Retina (tissue), 1 donor: ENCODE data around the gene CDK5RAP2.
A peak's percentile ranks its signal among the peaks of the same experiment; 100 is the strongest.

ENCODE experiments used
- DNase-seq: peaks from one replicate; pipeline ENCODE4 v3.0.0-alpha.2; 2016

Gene CDK5RAP2

DNA sequence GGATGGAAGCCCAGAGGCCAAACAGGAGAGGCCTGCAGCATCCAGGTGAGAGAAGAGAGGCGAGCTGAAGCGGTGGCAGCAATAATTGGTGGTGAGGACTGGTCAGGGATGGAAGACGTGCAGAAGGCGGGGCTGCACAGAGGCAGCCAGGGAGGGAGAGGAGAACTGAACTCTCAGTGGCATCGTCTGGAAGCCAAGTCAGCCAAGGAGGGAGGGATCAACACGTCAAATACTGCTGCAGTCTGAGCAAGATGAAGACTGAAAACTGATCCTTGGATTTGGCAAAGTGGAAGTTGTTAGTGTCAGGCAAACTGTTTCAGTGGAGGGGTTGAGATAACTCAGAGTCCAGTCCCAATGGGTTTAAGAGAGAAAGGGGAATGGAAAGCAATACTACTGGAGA is 145.4 kb downstream of the CDK5RAP2 start:
- DNase-seq = no peak

DNA sequence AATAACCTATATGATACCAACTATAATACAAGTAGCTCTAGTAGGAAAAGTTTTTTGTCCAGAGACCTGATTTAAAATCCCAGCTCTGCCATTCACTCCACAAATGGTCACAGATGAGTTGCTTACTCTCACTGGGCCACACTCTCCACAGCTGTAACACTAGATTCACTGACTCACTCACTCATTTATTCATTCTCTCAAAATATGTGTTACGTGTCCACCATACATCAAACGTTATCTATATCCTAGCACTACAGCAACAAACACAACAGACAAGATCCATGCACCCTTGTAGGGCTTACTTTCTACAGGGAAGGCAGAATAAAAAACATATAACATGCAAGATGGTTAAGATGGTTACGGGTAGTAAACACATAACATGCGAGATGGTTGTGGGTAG is 146.3 kb downstream of the CDK5RAP2 start:
- DNase-seq = no peak

DNA sequence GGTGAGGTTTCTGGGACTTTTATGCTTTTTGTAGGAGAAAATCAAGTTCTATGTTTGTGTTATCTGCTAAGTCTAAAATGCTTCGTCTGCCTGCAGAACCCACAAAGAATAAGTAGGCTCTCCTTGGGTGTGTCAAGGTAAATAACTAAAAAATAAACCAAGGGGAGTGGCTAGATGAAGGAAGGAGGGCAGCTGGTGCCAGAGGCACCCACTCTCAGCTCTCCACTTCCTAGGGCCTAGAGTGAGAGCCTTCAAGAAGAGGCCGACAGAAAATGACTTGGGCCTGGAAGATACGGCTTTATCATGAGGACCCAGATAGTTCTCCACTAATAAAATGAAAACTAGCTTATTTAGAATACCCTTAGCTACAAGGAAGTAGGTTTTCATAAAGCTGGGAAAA is 147.4 kb downstream of the CDK5RAP2 start:
- no peak for DNase-seq

DNA sequence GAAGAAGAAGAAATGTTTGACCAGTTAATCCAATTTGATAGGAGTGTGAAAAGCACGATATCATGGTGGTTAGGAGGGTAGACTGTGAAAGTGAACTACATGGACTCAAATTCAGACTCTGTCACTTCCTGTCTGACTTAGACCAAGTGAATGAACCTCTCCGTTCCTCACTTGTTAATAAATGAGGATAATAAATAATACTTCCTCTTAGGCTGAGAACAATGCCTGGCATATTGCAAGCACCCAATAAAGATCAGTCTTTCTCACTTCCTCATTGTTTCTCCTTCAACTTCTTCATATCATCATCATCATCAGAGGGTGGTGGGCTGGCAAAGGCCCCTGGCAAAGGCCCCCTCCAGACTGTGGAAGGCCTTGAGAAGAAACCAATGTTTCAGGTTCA is 148.7 kb downstream of the CDK5RAP2 start:
- DNase-seq = no peak

DNA sequence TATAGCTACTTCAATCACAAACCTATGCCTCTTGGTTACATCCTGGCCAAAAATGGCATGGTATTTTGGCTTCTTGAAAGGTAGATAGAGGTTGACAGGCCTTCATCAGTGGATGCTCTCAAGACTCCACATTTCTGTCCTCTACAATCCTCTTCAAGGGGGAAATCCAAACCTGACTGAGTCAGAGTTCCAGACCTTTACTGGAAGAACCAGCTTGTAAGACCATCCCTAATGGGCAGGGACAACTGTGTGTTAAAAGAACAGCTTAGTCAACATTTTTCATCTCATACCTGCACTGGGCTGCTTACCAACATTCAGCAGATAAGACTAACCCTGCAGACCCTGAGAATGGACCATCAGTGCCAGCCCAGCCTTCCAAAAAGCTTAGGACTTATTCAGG is 155.7 kb downstream of the CDK5RAP2 start:
- no peak for DNase-seq

DNA sequence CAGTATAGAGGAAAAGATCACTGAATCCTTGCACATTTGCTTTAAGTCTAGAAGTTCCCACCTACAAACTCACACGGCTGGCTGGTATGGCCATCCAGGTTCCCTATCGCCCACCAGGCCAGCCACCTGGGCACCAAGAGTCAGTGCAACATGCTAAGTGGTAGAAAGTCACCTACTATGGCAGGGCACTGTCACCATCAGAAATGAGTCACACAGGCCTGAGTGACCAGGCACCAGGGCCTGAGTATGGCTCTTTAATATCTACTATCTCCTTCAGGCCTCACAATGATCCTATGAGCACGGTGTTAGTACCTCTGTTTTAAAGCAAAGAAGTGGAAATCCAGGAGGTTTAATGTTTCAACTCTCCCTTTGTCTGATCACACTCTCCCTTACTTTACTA is 156.2 kb downstream of the CDK5RAP2 start:
- DNase-seq = no peak

DNA sequence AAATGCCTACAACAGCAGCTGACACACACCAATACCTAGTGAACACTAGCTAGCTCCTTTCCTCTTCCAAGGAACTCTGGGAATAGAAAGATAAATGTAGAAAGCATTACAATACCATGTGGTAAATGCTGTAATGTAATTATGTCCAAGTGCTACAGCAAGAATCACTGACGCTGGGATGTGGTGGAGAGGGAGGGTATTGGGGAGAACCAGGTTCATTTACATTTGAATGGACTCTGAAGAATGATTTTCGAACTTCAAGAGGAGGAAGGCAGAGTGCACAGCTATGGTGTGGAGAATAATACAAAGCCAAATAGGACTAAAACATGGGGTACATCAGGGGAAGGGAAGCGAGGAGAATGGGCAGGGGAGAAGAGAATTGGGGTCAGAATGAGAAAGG is 158.0 kb downstream of the CDK5RAP2 start:
- DNase-seq = no peak

DNA sequence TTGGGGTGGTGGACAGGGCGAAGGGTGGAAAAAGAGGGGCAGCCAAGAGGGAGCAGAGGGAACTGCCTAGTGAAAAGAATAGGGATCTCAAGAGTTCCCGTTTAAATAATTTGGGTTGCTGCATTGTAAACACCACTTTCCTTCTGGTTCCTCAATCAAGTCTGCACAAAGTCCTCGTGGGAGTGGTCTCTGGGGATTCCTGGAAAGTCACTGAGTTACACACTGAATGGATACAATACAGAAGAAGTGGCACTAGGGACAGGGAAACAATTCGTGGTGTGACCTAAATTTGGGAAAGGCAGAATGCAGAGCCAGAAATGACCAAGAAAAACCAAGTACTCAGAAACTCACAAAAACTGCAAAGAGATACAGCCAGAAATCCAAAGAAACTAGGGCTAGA is 161.7 kb downstream of the CDK5RAP2 start:
- no peak for DNase-seq

DNA sequence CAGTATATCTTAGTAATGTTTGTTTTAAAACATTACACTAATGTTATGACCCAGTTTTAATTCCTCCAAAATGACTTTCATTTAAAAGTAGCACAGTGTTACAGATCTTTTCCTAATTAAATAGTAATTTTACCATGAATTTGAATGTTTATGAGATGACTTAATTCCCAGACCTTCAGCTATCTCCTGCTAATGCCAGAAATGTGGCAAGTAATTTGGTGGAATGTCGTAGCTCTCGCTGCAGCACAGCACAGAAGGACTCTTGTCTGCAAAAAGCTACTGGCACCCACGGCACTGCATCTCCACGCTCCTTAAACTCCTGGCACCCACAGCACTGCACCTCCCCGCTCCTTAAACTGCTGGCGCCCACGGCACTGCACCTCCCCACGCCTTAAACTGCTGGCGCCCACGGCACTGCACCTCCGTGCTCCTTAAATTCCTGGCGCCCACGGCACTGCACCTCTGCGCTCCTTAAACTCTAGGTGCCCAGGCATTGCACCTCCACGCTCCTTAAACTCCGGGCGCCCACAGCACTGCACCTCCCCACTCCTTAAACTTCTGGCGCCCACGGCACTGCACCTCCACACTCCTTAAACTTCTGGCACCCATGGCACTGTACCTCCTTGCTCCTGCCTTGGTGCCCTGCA is 163.1 kb downstream of the CDK5RAP2 start:
- no peak for DNase-seq

DNA sequence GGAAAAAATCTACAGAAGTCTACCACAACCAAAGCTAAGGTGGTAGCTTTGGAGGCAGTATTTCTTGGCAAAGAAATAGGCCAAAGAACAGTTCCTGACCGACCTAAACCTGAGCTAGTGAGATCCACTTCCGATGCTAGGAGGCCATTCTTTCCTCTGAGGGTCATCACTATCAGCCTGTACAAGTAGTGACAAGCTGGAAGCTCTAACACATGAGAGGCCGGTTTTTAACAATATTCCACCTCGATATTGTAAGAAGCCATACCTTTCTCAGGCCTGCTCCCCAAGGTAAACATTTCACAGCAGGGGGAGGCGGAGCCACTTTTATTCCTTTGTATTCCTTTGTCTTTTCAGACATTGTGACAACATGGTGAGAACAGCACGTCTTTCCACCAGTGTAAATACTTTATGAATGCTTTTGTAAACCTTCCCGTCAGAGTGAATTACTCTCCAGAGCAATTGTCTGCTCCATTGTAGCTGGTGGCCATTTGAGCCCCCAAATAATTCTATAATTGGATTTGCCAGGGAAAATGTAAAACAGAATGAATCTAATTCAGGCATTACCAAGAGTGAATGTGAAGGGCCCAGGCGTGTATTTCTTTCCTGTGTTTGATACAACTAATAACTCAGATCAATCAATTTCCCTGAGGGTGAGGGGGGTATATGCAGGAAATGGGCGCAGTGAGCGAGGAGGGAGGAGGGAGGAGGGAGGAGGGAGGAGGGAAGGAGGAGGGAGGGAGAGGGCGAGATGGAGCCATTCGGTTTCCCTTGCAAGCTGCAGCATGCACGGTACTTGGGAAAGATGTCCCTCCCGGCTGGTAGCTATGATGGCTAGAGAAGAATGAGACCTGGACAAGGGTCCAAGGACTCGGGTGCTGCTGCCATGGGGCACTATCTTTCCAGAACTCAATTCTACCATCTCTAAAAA is 166.6 kb downstream of the CDK5RAP2 start:
- peak; percentile 52 for DNase-seq

DNA sequence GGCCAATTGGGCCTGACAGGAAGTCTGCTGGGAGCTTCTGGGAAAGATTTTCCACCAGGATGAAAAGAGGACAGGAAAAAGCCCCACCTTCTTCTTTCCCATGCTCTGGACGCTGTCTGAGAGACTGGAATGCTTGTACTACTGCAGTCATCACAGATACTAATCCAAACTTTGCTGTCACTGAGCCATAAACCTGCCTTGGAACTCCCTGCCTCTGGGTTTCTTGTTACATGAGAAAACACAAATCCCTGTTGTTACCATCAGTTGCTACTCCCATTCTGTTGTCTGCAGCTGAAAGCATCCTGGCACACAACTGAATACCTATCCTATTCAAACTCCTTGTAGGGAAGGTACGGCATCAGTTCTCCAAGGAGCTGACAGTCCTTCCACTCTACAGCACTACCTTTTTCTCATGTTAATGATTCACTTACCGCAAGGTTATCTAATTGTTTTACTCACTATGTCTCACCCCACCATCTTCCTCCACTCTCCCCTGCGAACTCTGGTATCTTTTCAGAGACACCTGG is 167.5 kb downstream of the CDK5RAP2 start:
- no peak for DNase-seq

DNA sequence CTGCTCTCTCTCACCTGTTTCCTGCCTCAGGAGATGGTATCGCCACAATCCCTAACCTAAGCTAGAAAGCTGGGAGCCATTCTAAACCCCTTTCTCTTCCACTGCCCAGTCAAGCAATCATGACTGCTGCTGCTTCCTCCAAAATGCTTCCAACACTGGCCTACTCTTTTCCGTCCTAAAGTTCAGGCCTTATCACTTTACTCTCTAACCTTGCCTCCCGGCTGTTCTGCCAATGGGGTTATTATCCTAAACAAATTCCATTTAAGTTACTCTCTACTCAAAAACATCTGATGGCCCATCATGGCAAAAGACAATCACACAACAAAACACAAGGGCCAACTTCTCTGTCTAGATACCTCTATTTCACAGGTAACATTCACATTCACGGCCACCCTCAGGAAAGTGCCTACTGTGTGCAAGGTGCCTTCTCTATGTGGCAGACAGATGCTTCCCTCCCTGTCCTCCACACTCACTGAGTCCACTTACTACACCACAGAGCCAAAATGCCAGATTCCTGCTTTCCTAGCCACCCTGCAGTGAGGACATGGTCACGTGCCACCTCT is 168.0 kb downstream of the CDK5RAP2 start:
- no peak for DNase-seq

DNA sequence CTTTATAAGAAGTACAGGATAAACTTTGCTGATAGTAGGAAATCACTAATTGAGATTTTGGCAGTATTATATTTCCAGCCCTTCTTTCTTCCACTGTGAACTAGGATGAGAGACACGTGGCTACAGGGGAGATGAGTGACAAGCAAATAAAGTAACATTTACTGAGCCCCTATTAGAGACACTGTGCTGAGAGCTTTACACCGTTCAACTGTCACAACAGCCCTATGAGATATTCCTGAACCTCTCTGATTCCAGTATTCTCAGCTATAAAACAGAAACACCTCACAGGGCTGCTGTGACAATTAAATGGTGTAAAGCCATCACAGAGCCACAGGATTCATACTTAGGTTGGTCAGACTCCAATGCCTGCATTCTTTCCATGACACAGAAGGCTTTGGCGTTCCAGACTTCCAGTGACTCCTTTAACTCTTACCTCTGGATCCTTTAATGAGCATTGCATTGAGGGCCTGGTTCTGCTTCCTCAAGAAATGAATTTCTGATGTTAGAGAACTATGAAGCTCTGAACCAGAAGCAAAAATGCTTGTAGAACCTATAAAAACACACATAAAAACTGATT is 169.0 kb downstream of the CDK5RAP2 start:
- DNase-seq = no peak

DNA sequence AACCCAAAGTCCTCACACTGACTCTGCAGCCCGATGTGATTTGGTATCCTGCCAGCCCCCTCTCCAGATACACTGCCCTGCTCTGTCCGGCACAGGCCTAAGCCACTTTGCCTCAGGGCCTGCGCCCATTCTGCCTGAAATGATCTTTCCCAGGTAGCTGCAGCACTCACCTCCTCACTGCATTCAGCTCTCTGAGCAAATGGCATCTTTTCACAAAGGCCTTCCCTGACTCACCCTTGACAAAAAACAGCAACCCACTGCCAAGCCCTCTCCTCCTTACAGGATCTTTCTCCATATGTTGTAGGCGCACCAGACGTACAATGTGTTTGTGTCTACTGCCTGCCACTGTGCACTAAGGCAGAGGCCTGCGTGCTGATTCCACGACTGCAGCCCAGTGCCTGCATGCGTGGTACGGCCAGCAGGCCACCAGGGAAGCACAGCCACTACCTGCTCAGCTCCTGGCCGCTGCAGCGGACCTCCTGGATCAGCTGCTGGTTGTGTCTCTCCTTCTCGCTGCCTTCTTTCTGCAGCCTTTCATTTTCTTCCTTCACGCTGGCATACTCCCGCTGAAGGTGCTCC is 171.2 kb downstream of the CDK5RAP2 start:
- no peak for DNase-seq

DNA sequence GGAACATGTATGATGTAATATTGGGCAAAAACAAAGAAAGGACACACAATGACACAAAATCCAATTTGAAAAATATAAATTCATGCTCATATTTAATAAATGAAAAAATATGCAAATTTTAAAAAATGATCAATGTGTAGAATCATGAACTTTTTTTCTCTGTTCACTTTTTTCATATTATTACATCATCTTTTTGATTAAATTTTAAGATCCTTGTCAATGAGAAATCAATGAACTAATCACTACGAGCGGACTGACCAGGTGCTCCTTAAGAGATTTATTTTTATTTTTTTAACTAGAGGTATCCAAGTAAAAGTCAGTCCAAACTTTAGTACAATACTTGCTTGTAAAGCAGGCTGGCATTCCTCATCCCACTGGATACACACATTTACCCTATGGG is 174.1 kb downstream of the CDK5RAP2 start:
- no peak for DNase-seq

DNA sequence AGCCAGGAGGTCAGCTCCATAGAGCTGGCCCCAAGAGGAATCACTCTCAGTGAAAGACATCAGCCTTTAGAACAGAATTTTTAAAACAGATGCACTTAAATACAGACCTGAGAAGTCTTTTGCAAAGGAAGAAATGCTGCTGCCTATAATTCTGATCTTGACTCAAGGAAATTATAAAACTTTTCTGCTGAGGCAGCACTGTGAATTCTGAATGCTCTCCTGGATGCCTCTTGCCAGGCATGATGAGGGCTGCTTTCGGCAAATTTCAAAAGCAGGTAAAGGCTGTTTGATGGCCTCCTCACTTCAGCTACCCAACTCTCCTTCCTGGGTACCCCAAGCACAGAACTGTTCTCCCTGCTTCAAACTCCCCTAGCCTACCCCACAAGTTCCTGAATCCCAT is 174.8 kb downstream of the CDK5RAP2 start:
- no peak for DNase-seq

DNA sequence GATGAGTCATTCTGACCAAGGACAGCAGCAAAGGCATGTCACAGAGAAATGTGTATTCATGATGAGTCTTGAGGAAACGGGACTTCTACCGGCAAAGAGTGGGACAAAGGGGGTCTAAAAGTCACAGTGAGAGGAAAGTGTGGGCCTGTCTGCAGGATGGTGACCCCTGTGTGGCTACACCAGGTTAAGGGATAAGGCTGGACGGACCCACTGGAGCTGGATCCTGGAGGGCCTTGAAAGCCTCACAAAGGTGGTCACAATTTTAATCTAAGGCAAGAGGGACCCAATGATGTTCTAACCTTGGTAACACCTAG is 176.5 kb downstream of the CDK5RAP2 start:
- no peak for DNase-seq

DNA sequence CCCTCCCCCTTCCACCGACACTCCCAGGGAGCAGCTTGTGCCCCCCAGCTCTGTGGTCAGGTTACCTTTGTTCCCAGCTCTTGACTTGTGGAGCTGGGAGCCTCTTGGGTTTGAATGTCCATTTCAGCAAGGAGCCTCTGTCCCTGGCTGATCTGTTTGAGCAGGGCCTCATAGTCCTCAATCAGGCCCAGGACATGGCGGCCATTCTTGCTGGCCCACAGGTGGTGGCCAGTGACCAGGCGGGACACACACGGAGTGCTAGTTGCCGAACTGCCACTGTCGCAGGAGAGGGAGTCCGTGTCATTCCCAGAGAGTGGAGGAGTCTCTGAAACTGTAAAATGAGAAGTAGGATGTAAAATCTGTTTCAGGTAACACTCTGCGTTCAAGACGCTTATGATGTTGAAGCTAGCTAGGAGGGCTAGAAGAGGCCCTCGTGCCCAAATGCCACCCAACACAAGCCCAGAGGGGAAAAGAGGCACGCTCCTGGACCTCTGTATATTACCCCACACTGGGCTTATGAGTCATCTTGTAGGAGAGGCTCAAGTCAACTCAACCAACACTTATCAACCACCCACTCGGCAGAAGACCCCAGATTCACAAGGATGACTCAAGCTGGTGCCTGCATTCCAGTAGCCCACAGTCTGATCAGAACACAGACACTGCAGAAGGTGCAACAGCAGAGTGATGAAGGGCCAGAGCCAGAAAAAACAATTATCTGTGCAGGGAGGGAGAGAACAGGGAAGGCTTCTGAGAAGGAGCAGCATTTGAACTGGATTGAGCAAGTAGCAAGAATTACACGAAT is 177.0 kb downstream of the CDK5RAP2 start:
- no peak for DNase-seq

DNA sequence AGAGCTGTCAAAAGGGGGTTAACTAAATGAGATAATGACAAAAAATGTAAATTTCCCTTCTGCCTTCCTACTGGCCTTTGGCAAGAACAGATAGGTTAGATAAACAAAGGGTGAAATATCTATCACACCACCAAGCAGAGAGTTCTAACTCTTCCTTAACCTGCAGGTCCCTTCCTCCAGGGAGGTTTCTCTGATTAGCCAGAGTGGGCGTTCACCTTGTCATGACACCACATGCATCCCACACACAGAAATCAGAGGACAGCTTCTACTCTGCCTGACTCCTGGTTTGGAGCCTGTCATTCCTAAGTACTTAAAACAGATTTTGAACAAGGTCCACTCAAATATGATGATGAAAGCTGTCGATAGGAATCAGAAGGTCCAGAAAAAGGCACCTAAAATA is 180.0 kb downstream of the CDK5RAP2 start:
- no peak for DNase-seq

DNA sequence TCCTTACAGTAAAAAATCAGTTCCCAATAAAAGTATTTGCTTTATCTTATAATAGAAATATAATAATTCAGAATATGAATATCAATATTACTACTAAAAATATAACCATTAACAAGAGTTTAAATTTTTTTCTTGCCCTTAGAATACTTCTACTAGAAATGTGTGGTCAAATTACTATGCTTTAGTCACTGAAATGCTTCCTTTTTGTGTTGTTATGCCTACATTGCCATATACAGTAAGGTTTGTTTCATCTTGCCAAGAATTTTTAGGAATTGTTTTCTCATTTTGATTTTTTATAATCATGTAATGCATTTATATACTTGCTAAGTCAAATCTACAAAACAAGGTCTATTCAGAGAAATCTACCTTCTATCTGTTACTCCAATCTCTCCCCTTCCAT is 181.7 kb downstream of the CDK5RAP2 start:
- DNase-seq = no peak

DNA sequence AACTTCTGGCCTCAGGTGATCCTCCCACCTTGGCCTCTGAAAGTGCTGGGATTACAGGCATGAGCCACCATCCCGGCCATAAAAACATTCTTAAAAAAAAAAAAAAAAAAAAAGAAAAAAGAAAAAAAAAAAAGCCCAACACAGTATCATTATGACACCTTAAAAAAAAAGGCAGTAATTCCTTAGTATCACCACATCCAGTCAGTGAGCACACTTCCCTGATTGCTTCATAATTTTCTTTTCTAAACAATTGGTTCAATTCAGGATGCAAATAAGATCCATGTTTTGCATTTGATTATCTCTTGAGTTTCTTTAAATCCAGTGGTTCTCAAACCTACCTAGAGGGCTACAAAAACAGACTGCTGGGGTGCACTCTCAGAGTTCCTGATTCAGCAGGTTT is 182.5 kb downstream of the CDK5RAP2 start:
- no peak for DNase-seq

DNA sequence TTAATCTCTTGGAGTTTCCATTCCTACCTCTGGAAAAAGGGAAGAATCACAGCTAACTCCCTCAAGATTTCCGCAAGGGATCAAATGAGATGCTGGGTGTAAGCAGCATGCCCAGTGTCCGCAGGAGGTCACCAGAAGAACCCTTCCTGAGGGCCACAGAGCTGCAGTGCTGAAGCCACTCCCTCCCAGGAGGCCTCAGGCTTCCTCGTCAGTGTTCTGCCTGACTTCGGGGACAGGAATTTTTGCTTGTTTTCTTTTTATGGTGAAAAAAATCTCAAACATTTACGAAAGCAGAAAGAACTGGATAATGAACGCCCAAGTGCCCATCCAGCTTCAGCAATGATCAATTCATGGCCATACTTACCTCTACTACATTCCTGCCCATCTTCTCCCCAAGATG is 183.0 kb downstream of the CDK5RAP2 start:
- no peak for DNase-seq

DNA sequence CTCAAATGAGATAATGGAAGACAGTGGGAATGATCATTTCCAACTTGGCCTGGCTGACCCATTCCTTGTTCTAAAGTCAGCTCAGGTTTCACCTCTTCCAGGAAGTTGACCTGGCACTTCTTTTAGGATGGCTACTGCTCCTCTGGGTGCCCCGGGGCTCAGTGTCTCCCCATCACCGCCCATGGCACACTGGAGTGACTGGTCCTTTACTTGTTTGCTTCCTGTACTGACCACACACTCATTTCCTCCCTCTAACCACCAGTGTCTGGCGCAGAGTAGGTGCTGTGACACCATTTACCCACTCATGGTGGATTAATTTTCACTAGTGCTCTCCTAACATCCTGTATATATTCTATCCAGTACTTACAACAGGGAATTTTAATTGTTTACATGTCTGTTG is 183.5 kb downstream of the CDK5RAP2 start:
- DNase-seq = no peak
